ELF-1 (cell line): Measurements from ENCODE around the gene YTHDF1.

Source experiments
- DNase-seq: peaks from one replicate; pipeline ENCODE4 v3.0.0-alpha.2; 2016; ENCODE audit warnings: low read depth, low spot score

Gene YTHDF1

DNA sequence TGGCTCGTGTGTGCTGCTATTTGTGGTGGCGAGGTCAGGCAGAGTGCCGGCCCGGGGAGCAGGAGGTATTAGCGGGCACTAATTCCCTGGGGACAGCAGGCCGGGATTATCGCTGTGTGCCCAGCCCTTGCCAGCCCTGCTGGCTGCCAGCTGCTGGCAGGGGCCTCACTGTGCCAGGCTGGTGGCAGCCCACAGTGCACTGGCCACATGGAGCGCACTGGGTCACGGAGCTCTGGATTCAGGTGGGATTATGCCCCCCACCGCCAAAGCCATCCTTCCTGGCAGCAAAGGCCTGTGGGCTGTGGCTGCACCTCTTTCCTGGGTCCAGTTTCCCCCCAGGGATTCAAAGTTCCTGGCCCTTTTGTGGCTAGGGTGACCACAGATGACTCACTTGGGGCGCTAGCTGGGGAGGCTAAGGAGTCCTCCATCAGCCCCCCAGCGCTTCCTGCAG is 59.7 kb downstream of the YTHDF1 start:
- DNase-seq: no peak

DNA sequence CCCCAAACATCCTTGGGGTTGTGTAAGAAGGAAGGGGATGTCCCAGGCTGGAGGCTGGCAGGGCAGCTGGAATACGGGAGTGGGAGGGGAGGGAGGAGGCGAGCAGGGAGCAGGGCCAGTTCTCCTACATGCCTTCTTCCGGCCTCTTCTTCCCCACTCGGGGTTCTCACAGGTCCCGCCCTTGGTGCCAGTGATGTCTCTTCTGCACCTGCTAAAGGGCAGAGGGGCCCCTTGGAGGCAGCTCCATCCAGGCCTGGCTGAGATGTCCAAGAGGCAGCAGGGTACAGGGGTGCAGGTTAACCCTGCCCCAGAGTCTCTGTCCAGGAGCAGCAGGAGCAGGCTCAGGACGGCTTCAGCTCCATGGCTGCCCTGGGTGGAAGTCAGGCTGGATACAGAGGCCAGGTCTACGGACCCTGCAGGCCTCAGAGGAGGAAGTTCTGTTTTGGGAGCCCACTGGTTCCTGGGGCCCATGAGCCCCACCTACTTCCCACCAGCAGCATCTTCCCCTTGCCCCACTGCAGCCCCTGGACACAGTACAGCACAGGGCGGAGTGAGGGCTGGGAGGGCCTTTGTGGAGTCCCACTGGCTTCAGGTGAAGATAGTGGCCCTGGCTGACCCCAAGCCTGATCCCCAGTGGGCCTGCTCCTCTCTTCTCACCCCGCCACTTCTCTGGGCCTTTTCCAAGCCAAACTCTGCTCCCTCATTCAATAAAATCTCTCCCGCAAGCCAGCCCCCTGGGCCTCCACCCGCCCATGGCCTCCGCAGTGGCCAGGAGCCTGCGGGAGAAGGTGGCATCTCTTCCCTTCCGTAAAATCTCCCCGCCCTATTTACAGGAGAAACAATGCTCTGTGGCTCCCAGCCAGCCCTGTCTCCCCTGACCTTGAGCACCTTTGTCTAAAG is 60.4 kb downstream of the YTHDF1 start:
- DNase-seq: no peak

DNA sequence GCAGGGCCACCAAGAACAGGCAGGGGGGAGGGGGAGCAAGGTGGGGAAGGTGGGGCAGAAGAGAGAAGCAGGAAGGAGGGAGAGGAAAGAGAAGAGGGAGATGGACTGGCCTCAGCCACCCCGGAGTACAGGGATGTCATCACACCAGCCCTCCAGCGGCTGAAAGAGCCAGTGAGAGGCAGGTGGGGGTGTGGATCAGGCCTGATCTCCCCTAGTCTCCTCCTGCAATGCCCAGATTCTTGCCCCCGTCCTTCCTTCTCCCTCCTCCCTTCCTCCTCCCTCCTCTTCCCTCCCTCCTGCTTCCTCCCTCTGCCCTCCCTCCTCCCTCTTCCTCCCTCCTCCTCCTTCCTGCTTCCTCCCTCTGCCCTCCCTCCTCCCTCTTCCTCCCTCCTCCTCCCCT is 61.5 kb downstream of the YTHDF1 start:
- DNase-seq: no peak

DNA sequence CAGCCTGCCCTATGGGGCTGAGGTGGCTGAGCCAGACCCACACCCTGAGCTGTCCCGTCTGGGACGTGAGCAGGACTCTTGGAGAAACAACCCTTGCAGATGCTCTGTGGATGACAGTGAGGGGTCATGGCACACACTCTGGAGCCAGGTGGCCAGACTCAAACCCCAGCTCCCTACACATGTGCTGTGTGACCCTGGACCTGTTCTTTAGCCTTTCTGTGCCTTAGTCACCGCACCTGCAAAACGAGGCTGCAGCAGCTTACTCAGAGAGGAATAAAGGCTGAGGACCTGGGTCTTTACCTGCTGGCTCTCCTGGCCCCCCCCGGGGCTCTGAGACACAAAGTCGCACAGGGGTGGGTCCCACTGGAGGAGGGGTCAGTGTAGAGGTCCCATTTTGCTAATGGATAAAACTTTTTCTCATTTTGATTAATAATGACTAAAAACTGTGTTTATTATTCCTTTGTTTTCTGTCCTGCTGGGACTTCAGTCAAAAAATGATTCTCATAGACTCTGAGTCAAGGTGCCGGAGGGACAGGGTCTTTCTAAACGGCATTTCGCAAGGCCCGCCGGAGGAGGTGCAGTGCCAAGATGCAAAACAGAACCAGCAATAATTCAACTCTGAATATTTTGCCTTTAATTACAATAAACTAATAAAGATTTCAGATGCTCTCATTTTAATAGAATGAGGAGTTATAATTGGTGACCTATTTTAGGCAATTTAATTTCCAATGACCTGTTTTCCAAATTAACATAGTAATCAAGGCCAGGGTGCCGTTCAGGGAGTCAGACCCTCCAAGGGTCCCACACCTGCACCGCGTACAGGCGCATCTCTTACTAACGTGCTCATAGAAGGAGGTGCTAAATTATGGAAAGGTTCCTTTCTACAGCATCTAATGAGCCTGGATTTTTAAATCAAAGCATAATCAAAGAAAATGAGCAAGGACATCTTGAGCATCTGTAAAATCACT is 62.4 kb downstream of the YTHDF1 start:
- DNase-seq: no peak

DNA sequence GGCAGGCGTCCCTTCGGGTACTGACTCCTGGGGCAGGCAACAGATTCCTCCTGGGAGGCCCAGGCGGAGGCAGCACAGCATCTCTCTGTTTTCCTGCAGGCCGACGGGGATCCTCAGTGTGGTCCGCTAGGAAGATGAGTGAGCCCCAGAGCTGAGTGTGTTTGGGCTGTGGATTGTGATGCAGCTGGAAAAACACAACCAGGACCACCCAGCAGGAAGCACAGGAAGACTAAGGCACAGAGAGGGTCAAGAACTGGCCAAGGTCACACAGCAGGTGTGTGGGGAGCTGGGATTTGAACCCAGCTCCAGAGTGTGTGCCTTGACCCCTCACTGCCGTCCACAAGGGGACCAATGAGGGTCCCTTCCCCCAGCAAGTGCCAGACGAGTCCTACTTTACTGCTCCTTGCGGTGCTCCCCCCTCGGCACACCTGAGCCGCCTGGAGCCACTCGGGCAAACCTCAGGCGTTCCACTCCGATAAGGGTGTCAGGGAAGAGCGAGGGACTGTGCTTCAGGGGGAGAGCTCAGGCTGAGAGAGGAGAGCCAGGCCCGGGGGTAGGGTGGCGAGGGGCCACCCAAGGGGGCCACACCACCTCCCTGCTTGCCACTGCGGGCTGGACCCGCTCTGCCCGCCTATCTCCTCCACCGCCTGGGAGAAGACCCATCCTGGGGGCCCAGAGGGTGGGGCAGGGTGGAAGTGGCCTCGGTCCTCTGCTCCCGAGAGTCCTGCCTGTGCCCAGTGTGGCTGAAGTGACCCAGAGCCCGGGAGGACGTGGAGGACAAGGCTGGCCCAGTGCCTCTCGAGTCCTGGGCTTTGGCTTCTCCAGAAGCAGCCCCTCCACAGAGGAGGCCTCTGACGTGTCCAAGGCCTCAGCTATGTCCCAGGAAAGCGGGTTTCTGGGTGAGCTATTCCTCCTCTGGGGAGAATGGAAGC is 63.3 kb downstream of the YTHDF1 start:
- no peak for DNase-seq

DNA sequence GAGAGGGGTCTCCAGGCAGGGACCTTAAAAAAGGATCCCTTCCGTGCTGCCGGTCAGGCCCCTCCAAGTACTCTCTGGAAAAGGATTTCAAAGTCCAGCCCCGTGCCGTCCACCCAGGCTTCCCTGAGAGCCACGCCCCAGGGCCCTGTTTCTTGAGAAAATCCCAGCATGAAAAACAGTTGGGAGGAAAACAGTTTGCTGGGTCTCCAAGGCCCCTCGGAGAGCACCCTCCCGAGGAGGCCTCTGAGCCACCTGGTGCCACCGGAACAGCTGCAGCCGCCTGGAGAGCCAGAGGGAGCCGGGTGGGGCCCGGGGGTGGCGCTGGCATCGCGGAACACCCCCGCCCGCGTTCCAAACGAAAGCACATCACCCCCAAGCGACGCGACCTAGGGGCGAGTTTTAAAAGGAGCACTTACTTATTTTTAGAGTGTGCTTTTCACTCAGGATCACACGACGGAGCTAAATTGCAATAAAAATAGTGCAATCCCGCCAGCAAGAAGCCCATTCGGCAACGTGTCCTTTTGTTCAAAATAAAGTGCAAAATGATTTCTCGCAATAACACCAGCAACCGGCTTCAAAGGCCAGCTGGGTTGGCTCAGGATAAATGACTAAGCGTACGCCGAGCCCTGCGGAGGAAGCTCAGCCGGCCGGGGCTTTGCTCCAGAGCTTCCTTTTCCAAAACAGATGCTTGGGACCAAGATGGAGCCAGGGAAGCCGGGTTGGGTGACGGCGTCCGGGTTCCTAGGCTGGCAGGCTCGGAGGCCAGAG is 64.2 kb downstream of the YTHDF1 start:
- no peak for DNase-seq

DNA sequence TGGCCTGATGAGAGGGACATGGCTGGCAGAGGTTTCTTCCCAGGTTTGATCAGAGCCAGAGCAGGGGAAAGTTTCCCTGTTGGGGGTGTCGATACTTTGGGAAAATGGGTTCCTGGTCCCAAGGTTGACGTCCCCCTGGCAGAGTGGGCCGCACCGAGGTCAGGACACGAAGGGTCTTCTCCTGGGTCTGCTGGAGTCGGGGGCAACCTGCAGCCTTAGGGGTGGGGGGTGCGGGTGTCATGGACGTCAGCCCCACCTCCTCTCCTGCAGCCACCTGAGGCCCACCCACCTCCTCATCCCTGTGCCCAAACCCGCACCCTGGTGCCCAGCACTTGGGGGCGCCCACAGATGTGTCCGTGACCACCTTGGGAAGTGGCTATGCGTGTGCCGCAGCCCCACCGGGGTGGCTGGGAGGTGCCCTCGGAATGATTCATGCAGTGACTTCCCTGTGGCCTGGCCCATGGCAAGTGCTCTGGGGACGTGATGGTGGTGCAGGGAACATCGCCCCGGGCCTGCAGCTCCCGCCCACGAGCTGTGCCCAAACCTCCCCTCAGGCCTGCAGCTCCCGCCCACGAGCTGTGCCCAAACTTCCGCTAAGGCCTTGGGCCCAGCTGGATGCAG is 64.9 kb downstream of the YTHDF1 start:
- no peak for DNase-seq

DNA sequence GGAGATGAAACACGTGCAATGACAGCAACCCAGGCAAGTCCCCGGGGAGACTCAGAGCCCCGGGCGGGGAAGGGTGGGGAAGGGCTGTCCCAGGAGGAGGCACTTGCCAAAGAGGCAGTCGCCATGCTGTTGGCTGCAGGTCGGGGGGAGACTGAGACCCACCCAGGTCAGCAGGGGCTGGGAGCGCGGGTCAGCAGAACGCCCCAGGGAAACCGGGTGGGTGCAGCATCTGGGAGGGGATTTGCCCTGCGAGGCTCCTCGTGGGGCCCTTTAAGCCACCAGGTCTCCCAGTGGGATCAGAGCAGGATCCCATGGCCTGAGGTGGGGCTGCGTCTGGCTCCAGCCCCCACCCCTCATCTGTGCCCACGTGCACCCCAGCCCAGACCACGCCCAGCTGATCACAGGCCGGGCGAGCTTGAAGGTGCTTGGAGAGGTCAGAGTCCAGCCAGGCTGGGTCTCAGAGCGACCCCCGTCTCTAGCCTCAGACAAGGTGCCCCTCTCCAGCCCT is 65.5 kb downstream of the YTHDF1 start:
- no peak for DNase-seq

DNA sequence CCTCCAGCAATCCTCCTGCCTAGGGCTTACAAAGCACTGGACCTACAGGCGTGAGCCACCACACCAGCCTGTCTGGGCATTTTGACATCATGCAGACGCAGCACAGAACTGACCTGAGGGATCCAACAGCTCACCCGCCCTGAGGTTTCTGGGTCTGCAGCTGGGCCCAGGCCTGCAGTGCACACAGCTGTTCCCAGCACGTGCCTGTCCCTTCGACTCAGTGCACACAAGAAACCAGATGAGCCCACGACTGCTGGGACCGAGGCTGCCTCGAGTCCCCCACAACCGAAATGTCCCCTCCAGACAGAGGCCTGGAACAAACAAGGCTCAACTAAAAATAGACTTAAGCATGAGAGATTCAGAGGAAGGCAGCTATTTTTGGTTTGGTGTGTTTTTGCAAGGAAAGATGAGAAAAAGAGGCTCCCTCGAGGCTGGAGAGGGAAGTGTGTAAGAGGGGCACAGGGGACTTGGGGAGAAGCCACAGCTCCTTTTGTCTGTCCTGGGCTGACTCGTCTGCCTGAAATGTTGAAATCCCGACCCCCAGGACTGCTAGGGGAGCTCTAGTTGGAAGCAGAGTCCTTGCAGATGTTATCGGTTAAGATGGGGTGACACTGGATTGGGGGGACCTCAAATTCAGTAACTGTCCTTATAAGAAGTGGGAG is 66.3 kb downstream of the YTHDF1 start:
- no peak for DNase-seq

DNA sequence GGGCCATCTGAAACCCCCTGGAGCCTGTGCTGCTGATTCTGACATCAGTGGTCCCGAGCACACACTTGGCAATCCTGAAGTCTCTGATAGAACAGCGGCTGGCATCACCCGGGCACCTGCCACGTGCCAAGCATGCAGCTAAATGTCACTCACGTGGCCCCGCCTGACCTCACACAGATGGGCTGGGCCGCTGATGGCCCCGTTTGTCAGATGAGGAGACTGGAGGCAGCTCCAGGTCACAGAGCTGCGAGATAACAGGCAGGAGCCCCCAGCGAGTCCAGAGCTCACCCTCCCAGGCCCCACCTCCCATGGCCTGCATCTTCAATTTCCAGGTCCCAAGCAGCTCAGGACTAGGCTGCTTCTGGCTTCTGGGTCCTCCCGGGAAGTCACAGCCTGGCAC is 67.2 kb downstream of the YTHDF1 start:
- no peak for DNase-seq

DNA sequence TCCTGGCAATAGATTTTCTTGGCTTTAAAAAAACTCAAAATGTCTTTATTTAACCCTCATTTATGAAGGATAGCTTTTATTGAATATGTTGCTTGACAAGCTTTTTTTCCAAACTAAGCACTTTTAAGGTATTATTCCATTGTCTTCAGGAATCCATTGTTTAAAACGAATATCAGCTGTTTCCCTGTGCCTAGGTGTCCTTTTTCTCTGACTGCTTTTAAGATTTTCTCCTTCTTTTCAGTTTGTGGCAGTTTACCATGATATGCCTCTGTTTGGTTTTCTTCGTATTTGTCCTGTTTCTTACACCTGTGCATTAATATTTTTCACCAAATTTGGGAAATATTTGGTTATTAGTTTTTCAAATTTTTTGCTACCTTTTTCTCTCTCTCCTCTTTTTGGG is 68.4 kb downstream of the YTHDF1 start:
- DNase-seq: no peak
